HepG2 (cell line): Measurements from ENCODE around the gene DYSF. TPM values are rescaled to one million over a fixed set of nuclear protein-coding genes. Genes with fewer than 3 reads are reported as not detected.

Experiments used
- ATAC-seq: fragments of 200-7000 bp; cut with Tn5 transposase; 3 replicates; pipeline ENCODE4 v1.9.1; 2020; ENCODE audit warnings: mild to moderate bottlenecking, moderate library complexity
- BruUV-seq: library from RNA; stranded (reverse); fragments of 400-500 nt; replicated peaks from 2 replicates; lab custom pipeline; 2021; lab: Mats Ljungman, UMichigan
- CTCF ChIA-PET: fragments of 300-600 bp; formaldehyde crosslinking; extraction: SDS; loops from one replicate; lab custom pipeline; 2021; ENCODE audit warnings: low total read pairs, inconsistent platforms, low intra/inter-chr PET ratio; lab: Yijun Ruan, JAX
- POLR2A ChIA-PET: fragments of 350-600 bp; sonication (Branson Sonifier 250); formaldehyde crosslinking; loops from one replicate; lab custom pipeline; 2020; ENCODE audit warnings: antibody characterized with exemption, inconsistent platforms; lab: Yijun Ruan, JAX
- DNase-seq: peaks from one replicate; pipeline ENCODE4 v3.0.0-alpha.2; 2015; ENCODE audit warnings: low spot score
- FAIRE-seq: peaks from 3 replicates; lab custom pipeline; 2011; peaks lifted over from hg19 to GRCh38; lab: Jason Lieb, UNC
- H2AFZ ChIP-seq: one replicate; pipeline ENCODE4 v1.6.1; 2011; ENCODE audit warnings: low read length, inconsistent platforms
- H3K27ac ChIP-seq: fragments of 300-600 bp; 3 replicates; pipeline ENCODE4 v1.8.0; 2011; ENCODE audit warnings: mixed run types, mild to moderate bottlenecking, mixed read lengths, low read length, inconsistent platforms; ENCODE audit not compliant: insufficient read depth; ENCODE audit errors: extremely low read length
- H3K27me3 ChIP-seq, 2 experiments: fragments of 200-600 bp in 1 of 2; 2 replicates in 1 of 2; 3 replicates in 1 of 2; pipeline versions ENCODE4 v1.6.0 to v1.8.0; 2011; ENCODE audit warnings: low read length in 2 of 2, mild to moderate bottlenecking in 2 of 2, moderate library complexity in 2 of 2, inconsistent platforms in 1 of 2; ENCODE audit not compliant: insufficient read depth in 2 of 2, control insufficient read depth in 1 of 2
- H3K36me3 ChIP-seq, 2 experiments: fragments of 200-600 bp in 1 of 2; replicated peaks in 1 of 2; 2 replicates in 1 of 2; 3 replicates in 1 of 2; pipeline versions ENCODE4 v1.5.1 to v1.8.0; 2011; ENCODE audit warnings: low read length in 2 of 2, inconsistent platforms in 1 of 2; ENCODE audit not compliant: insufficient read depth in 2 of 2, control insufficient read depth in 1 of 2
- H3K4me1 ChIP-seq: 2 replicates; pipeline ENCODE4 v1.5.1; 2012; ENCODE audit warnings: low read length, inconsistent platforms; ENCODE audit not compliant: insufficient read depth
- H3K4me2 ChIP-seq: 2 replicates; pipeline ENCODE4 v1.6.0; 2011; ENCODE audit warnings: low read depth, low read length, inconsistent platforms
- H3K4me3 ChIP-seq, 3 experiments: fragments of 200-600 bp in 1 of 3; sonication (generic), shearing (Covaris generic) in 1 of 3; replicated peaks in 1 of 3; 2 replicates each; pipeline ENCODE4 v1.5.1; 2011 to 2016; ENCODE audit warnings: low read length in 3 of 3, inconsistent platforms in 2 of 3, low read depth in 2 of 3, mild to moderate bottlenecking in 2 of 3, control low read depth in 1 of 3, mixed read lengths in 1 of 3; ENCODE audit not compliant: insufficient read depth in 1 of 3
- H3K79me2 ChIP-seq: one replicate; pipeline ENCODE4 v1.6.1; 2011; ENCODE audit warnings: low read length, inconsistent platforms; ENCODE audit not compliant: insufficient read depth
- H3K9ac ChIP-seq: 2 replicates; pipeline ENCODE4 v1.6.0; 2011; ENCODE audit warnings: mild to moderate bottlenecking, low read depth, low read length, inconsistent platforms; ENCODE audit not compliant: insufficient read depth
- H3K9me3 ChIP-seq: 2 replicates; pipeline ENCODE4 v1.5.1; 2012; ENCODE audit warnings: mild to moderate bottlenecking, low read length
- H4K20me1 ChIP-seq: 2 replicates; pipeline ENCODE4 v1.6.0; 2011; ENCODE audit warnings: inconsistent platforms, mild to moderate bottlenecking, low read length, moderate library complexity; ENCODE audit not compliant: insufficient read depth
- CBFB ChIP-seq: sonication (generic); formaldehyde crosslinking; IDR thresholded peaks from 2 replicates; pipeline ENCODE4 v1.4.0; 2020; ENCODE audit warnings: missing genetic modification reagents
- KLF16 ChIP-seq, 2 experiments: sonication (generic) in 1 of 2; formaldehyde crosslinking in 1 of 2; IDR thresholded peaks; 2 replicates each; pipeline versions ENCODE4 v1.6.1 to v1.8.0; 2016 to 2023; ENCODE audit warnings: missing genetic modification reagents in 2 of 2, missing compliant biosample characterization in 1 of 2
- NFYC ChIP-seq: IDR thresholded peaks from 2 replicates; pipeline ENCODE4 v1.6.1; 2016; ENCODE audit warnings: missing genetic modification reagents, missing compliant biosample characterization
- SNRNP70 ChIP-seq: fragments of 200-400 bp; formaldehyde crosslinking; IDR thresholded peaks from 2 replicates; pipeline ENCODE4 v1.6.1; 2017; ENCODE audit warnings: mild to moderate bottlenecking, low read depth, low read length, moderate library complexity
- ZC3H13 ChIP-seq: sonication (generic); formaldehyde crosslinking; IDR thresholded peaks from 2 replicates; pipeline ENCODE4 v1.8.1; 2023; ENCODE audit warnings: mild to moderate bottlenecking, missing genetic modification reagents, moderate library complexity
- ZNF138 ChIP-seq: sonication (generic); formaldehyde crosslinking; IDR thresholded peaks from 2 replicates; pipeline ENCODE4 v1.5.0; 2020; ENCODE audit warnings: mild to moderate bottlenecking, low read depth, missing genetic modification reagents
- WGBS: methylation state at CpG from one replicate; pipeline ENCODE4 v1.1.6; 2017; ENCODE audit warnings: low lambda C conversion rate; 5-methylcytosine and 5-hydroxymethylcytosine counted together
- in situ Hi-C: cut with HindIII; loops from 2 replicates; pipeline ENCODE4 v1.10.0; 2017; ENCODE audit warnings: low pct_unique_long_range_greater_than_20kb; ENCODE audit not compliant: extremely low pct_ligation_motif_present
- intact Hi-C: fragments of 100-400 bp; cut with micrococcal nuclease; formaldehyde crosslinking; loops from one replicate; pipeline ENCODE4 v1.10.0; 2022; ENCODE audit not compliant: unreplicated experiment
- polyA plus RNA-seq, 8 experiments: library from polyadenylated mRNA; depleted of rRNA in 3 of 8; stranded (reverse) in 7 of 8; unstranded in 1 of 8; fragments of >200 nt; fragmentation: Illumina TruSeq in 4 of 8; extraction: Trizol in 4 of 8; gene quantifications; 2 replicates each; pipeline versions ENCODE4 v1.2.1 to v1.2.3, GENCODE V29; 2011 to 2016; ENCODE audit warnings: low read depth in 4 of 8, missing spikeins in 1 of 8, mixed read lengths in 1 of 8; ENCODE audit not compliant: insufficient read depth in 1 of 8
- total RNA-seq, 5 experiments: library from RNA; depleted of rRNA; stranded (reverse); fragments of >200 nt; fragmentation: Illumina TruSeq; extraction: Trizol; gene quantifications; 2 replicates each; pipeline ENCODE4 v1.2.3, GENCODE V29; 2016; ENCODE audit warnings: low read depth in 1 of 5
- TF ChIP-seq, protein P1 (sequence below): sonication (generic); formaldehyde crosslinking; IDR thresholded peaks from 2 replicates; pipeline ENCODE4 v1.4.0; 2020; ENCODE audit warnings: missing genetic modification reagents, mild to moderate bottlenecking, borderline replicate concordance

DYSF gene
- total and polyA plus RNA-seq, 2 of the 13 experiments (the other 11 are each of a cell fraction or from before 2014, with no cell fraction given) = 0.15 to 2.4 TPM

DNA sequence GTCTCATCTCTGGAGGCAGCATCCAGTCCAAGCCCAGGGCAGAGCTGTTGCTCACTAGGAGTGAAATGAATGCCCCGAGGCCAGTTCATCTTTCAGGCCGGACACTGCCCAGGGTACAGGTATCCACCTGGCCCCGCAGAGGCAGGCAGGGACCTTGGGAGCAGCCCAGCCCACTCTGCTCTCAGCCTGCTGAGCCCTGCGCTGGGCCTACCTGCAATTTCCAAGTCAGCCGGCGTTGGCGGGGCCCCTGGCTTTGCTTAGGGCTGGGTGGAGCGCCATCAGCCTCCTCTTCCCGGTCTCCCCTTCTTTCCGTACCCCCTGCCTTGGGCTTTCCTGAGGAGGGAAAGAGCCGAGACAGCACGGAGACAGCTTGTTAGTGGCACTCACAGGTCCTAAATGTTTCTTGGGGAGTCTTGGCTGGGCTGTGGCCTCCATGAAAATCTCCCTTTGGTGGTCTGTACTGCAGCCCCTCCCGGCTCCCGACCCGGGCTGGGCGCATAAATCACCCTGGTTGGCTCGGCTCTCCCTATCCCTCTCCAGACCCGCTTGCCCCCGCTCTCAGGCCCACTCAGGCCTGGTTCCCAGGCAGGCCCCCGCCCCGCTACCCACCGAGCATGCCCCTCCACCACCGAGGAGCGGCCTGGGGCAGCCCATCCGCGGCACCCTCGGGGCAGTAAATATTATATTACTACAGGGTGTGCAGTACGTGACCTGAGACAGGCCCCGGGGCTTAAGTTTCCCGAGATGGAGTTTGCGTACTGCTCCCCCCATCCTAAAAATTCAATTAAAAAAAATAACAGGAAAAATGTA is 106.7 kb downstream of the DYSF start:
- ChIA-PET CTCF (no interaction called here), POLR2A (no interaction called here)
- intact Hi-C loops = no loop called here
- no TSS peak for BruUV-seq
- Histone ChIP-seq H3K79me2 (no peaks in the 10 kb centered on the region), H3K4me1 (peaks cover 65% of the 10 kb centered on the region), H3K27me3 (peaks cover 0 to 10% of the 10 kb centered on the region in 2 experiments; a peak in 3 of 5 replicates), H4K20me1 (no peaks in the 10 kb centered on the region), H3K27ac (no peak overlapping the region), H3K9me3 (no peaks in the 10 kb centered on the region), H3K4me2 (no peak overlapping the region), H3K9ac (peak overlapping the region; percentile 37; the same call in 1 of the 2 replicates), H3K36me3 (no peaks in the 10 kb centered on the region), H2AFZ (no peak overlapping the region)
- in situ Hi-C loops = no loop called here
- FAIRE-seq = no peak
- WGBS = 85% methylated on average over 29 of the region's 31 CpGs
- DNase-seq = no peak
- ATAC-seq = no peak
- TF ChIP-seq SNRNP70 = no peak
- no peak for TF ChIP-seq ZNF138 (CRISPR knock-in tag)
- no peak for TF ChIP-seq NFYC (CRISPR knock-in tag)
- TF ChIP-seq ZC3H13 (CRISPR knock-in tag) = no peak
- TF ChIP-seq, protein P1, sequence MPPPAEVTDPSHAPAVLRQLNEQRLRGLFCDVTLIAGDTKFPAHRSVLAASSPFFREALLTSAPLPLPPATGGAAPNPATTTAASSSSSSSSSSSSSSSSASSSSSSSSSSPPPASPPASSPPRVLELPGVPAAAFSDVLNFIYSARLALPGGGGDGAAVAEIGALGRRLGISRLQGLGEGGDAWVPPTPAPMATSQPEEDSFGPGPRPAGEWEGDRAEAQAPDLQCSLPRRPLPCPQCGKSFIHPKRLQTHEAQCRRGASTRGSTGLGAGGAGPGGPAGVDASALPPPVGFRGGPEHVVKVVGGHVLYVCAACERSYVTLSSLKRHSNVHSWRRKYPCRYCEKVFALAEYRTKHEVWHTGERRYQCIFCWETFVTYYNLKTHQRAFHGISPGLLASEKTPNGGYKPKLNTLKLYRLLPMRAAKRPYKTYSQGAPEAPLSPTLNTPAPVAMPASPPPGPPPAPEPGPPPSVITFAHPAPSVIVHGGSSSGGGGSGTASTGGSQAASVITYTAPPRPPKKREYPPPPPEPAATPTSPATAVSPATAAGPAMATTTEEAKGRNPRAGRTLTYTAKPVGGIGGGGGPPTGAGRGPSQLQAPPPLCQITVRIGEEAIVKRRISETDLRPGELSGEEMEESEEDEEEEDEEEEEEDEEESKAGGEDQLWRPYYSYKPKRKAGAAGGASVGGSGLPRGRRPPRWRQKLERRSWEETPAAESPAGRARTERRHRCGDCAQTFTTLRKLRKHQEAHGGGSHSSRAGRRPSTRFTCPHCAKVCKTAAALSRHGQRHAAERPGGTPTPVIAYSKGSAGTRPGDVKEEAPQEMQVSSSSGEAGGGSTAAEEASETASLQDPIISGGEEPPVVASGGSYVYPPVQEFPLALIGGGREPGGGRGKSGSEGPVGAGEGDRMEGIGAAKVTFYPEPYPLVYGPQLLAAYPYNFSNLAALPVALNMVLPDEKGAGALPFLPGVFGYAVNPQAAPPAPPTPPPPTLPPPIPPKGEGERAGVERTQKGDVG = no peak
- TF ChIP-seq KLF16 (CRISPR knock-in tag; IDR thresholded peaks at IDR 0.05) = no peak
- no peak for TF ChIP-seq CBFB
- TF ChIP-seq, all 625 proteins: peak for 0
- H3K4me3 ChIP-seq = no peak overlapping the region
